Measurements from ENCODE around the gene CCDC70.

Gene CCDC70

DNA sequence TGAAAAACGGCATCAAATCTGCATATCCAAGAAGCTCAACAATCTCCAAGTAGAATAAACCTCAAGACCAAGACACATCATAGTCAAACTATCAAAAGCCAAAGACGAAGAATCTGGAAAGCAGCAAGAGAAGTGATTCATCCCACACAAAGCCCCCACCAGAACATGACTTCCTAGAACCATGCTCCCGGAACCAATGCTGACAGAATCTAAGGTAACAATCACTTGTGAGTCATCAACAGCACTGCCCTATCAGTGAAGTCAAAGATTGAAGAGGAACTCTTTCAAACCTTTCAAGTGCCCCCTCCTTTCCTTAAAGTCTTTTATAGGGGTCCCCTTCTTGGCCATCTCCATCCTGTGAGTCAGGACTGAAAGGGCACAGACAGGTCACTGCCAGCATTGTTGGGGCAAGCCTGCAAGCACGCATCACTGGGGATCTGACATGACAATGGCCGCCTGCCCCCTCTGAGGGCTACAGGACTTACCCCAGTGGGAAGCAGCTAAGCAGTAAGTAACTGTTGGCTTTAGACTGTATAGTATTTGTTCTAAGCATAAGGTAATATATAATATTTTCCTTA, at the start of gene CCDC70:
CCDC70 (plus strand) TSS at position 247 of the 578 bp plus-strand sequence. CDS start 3,443 bp downstream, outside the sequence.
- TF ChIP-seq, protein P1, sequence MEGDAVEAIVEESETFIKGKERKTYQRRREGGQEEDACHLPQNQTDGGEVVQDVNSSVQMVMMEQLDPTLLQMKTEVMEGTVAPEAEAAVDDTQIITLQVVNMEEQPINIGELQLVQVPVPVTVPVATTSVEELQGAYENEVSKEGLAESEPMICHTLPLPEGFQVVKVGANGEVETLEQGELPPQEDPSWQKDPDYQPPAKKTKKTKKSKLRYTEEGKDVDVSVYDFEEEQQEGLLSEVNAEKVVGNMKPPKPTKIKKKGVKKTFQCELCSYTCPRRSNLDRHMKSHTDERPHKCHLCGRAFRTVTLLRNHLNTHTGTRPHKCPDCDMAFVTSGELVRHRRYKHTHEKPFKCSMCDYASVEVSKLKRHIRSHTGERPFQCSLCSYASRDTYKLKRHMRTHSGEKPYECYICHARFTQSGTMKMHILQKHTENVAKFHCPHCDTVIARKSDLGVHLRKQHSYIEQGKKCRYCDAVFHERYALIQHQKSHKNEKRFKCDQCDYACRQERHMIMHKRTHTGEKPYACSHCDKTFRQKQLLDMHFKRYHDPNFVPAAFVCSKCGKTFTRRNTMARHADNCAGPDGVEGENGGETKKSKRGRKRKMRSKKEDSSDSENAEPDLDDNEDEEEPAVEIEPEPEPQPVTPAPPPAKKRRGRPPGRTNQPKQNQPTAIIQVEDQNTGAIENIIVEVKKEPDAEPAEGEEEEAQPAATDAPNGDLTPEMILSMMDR (IDR thresholded peaks at IDR 0.05; ENCODE audit: low read depth, low read length), result no peak
- DNase-seq (ENCODE audit: extremely low read depth, low read depth), result no peak

GRCh38 chr13:51814071-51814470, 47.7 kb upstream of the CCDC70 start:
- no peak for DNase-seq (ENCODE audit: extremely low read depth, low read depth)
- TF ChIP-seq, protein P1 (IDR thresholded peaks at IDR 0.05; ENCODE audit: low read depth, low read length), result no peak

DNA sequence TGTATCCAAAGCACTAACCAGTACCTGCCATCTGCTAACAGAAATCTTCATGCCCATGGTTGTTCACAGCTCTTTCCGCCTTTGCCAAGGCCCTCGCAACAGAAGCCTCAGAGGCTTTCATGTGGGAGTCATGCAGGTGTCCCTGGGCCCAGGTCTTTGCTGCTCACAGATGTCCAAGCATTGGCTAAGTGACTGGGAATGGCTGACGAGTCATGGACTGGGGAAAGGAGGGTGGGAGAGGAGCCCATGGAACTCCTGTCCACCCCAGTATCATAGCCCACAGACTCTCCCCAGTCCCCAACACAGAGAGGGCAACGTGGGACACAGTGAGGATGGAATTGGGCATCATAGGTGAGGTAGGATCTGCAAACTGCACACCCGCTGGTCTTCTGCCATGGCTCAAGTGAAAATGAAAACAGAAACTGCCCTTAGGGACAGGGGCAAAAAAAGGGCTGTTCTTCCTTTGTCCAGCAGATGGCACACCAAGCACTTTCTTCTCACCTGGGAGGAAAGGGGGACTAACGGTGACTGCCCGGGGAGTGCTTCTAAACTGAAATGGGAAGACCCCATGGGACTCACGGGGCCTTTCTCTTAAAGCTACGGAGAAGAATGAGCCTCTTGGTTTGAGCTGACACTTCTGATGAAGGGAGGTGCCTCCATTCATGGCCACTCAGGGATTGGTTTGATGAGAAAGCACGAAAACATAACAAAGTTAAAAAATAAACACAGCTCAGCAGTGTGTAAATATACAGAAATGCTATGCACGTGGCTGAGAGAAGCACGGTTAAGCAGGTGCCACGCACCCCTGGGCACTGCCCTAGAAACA, 46.7 kb upstream of the CCDC70 start:
- DNase-seq (ENCODE audit: extremely low read depth, low read depth), result no peak
- TF ChIP-seq, protein P1 (IDR thresholded peaks at IDR 0.05; ENCODE audit: low read depth, low read length), result peak; percentile 87

GRCh38 chr13:51815848-51816247, 45.9 kb upstream of the CCDC70 start:
- DNase-seq (ENCODE audit: extremely low read depth, low read depth), result no peak
- TF ChIP-seq, protein P1 (IDR thresholded peaks at IDR 0.05; ENCODE audit: low read depth, low read length), result no peak

GRCh38 chr13:51816604-51817249, 45.0 kb upstream of the CCDC70 start:
- DNase-seq (ENCODE audit: extremely low read depth, low read depth), result no peak
- TF ChIP-seq, protein P1 (IDR thresholded peaks at IDR 0.05; ENCODE audit: low read depth, low read length), result no peak

DNA sequence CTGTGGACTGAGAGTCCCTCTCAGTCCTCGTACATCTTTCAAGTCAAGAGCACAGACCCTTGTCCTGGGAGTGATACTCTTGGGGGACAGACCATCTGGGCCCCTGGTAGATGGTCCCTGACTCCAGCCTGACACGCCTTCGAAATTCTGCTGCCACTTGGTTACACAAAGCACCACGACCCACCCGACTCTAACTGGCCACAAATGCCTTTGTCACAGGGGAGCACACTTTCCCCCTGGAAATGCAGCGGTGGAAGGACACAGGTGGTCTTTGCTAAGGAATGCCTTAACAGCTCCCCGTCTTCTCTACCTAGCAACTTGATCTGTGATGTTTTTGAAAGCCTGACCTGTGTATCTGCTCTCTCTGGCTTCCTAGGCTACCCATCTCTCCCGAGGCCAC, 44.1 kb upstream of the CCDC70 start:
- no peak for DNase-seq (ENCODE audit: extremely low read depth, low read depth)
- TF ChIP-seq, protein P1 (IDR thresholded peaks at IDR 0.05; ENCODE audit: low read depth, low read length), result no peak

GRCh38 chr13:51818276-51818675, 43.5 kb upstream of the CCDC70 start:
- no peak for DNase-seq (ENCODE audit: extremely low read depth, low read depth)
- TF ChIP-seq, protein P1 (IDR thresholded peaks at IDR 0.05; ENCODE audit: low read depth, low read length), result no peak

All from AG09319 (cell line).